SK-N-SH (cell line): ENCODE results near the gene GABRG3. TPM values are rescaled to one million over a fixed set of nuclear protein-coding genes. Genes with fewer than 3 reads are reported as not detected.

ENCODE experiments used
- CTCF ChIA-PET: fragments of 300-600, 350-600 bp; formaldehyde crosslinking; extraction: SDS; loops from one replicate; lab custom pipeline; 2021; lab: Yijun Ruan, JAX
- POLR2A ChIA-PET: fragments of 350-600 bp; sonication (Branson Sonifier 250); formaldehyde crosslinking; extraction: SDS; loops from one replicate; lab custom pipeline; 2020; ENCODE audit warnings: antibody characterized with exemption, inconsistent platforms; lab: Yijun Ruan, JAX
- DNase-seq: peaks from one replicate; pipeline ENCODE4 v3.0.0; 2012
- H2AFZ ChIP-seq: fragments of 200-600 bp; sonication (generic); 2 replicates; pipeline ENCODE4 v1.8.1; 2016; ENCODE audit warnings: antibody characterized with exemption, mild to moderate bottlenecking, low read depth
- H3F3A ChIP-seq: fragments of 200-600 bp; sonication (generic); replicated peaks from 2 replicates; pipeline ENCODE3; 2016; ENCODE audit warnings: antibody characterized with exemption, mild to moderate bottlenecking; ENCODE audit not compliant: insufficient read depth
- H3K27ac ChIP-seq, 2 experiments: fragments of 200-500 bp in 1 of 2; fragments of 200-600 bp in 1 of 2; sonication (Bioruptor generic) in 1 of 2; sonication (generic), shearing (Covaris generic) in 1 of 2; 2 replicates each; pipeline versions ENCODE4 v1.5.1 to v1.6.1; 2014 to 2016; ENCODE audit warnings: low read depth in 2 of 2, inconsistent platforms in 1 of 2, low read length in 1 of 2, mild to moderate bottlenecking in 1 of 2, mixed read lengths in 1 of 2
- H3K27me3 ChIP-seq: fragments of 200-600 bp; sonication (generic), shearing (Covaris generic); 2 replicates; pipeline ENCODE4 v1.6.1; 2016; ENCODE audit warnings: mixed run types; ENCODE audit not compliant: insufficient read depth
- H3K36me3 ChIP-seq, 2 experiments: fragments of 200-500 bp in 1 of 2; fragments of 200-600 bp in 1 of 2; sonication (Bioruptor generic) in 1 of 2; sonication (generic) in 1 of 2; replicated peaks in 1 of 2; 2 replicates each; pipeline versions ENCODE3 to v1.5.1; 2014 to 2016; ENCODE audit warnings: low read length in 1 of 2, mild to moderate bottlenecking in 1 of 2; ENCODE audit not compliant: insufficient read depth in 2 of 2, control insufficient read depth in 1 of 2
- H3K4me1 ChIP-seq, 2 experiments: fragments of 200-500 bp in 1 of 2; fragments of 200-600 bp in 1 of 2; sonication (Bioruptor generic) in 1 of 2; sonication (generic), shearing (Covaris generic) in 1 of 2; 2 replicates each; pipeline versions ENCODE4 v1.5.1 to v1.6.1; 2014 to 2016; ENCODE audit warnings: low read depth in 1 of 2, low read length in 1 of 2, mixed run types in 1 of 2; ENCODE audit not compliant: insufficient read depth in 2 of 2, control insufficient read depth in 1 of 2
- H3K4me2 ChIP-seq: fragments of 200-600 bp; sonication (generic), shearing (Covaris generic); 2 replicates; pipeline ENCODE4 v1.6.1; 2017; ENCODE audit warnings: mixed run types
- H3K4me3 ChIP-seq, 2 experiments: fragments of 200-500 bp in 1 of 2; fragments of 200-600 bp in 1 of 2; sonication (Bioruptor generic) in 1 of 2; sonication (generic), shearing (Covaris generic) in 1 of 2; 2 replicates each; pipeline versions ENCODE4 v1.5.1 to v1.8.1; 2014 to 2016; ENCODE audit warnings: low read depth in 2 of 2, inconsistent platforms in 1 of 2, low read length in 1 of 2, mild to moderate bottlenecking in 1 of 2, mixed read lengths in 1 of 2, moderate library complexity in 1 of 2
- H3K79me2 ChIP-seq: fragments of 200-600 bp; sonication (generic); 2 replicates; pipeline ENCODE4 v1.8.1; 2017; ENCODE audit warnings: mild to moderate bottlenecking; ENCODE audit not compliant: insufficient read depth
- H3K9ac ChIP-seq: fragments of 200-600 bp; sonication (generic); 2 replicates; pipeline ENCODE4 v1.6.1; 2017; ENCODE audit warnings: mixed run types
- H3K9me2 ChIP-seq: fragments of 200-600 bp; sonication (generic); 2 replicates; pipeline ENCODE4 v1.6.1; 2017; ENCODE audit warnings: mixed run types
- H3K9me3 ChIP-seq: fragments of 200-600 bp; sonication (generic); 2 replicates; pipeline ENCODE4 v1.6.1; 2017; ENCODE audit warnings: mixed run types, mild to moderate bottlenecking, moderate library complexity
- H4K20me1 ChIP-seq: fragments of 200-600 bp; sonication (generic); 2 replicates; pipeline ENCODE4 v1.6.1; 2017; ENCODE audit warnings: mild to moderate bottlenecking, mixed run types; ENCODE audit not compliant: insufficient read depth
- CHD2 ChIP-seq: fragments of 150-350 bp; IDR thresholded peaks from 2 replicates; pipeline ENCODE4 v1.6.1; 2018; ENCODE audit warnings: low read length; ENCODE audit not compliant: partially characterized antibody
- CTCF ChIP-seq: fragments of 200-600 bp; sonication (generic); IDR thresholded peaks from 2 replicates; pipeline ENCODE4 v1.6.1; 2017; ENCODE audit warnings: antibody characterized with exemption, mild to moderate bottlenecking, moderate library complexity
- ELF1 ChIP-seq: IDR thresholded peaks from 2 replicates; pipeline ENCODE4 v1.4.0; 2012
- FOSL2 ChIP-seq: IDR thresholded peaks from 2 replicates; pipeline ENCODE4 v1.4.0; 2012; ENCODE audit warnings: low read depth, mild to moderate bottlenecking, moderate library complexity, borderline replicate concordance
- FOXM1 ChIP-seq: IDR thresholded peaks from 2 replicates; pipeline ENCODE4 v1.4.0; 2012; ENCODE audit warnings: low read depth, mild to moderate bottlenecking
- GABPA ChIP-seq: IDR thresholded peaks from 2 replicates; pipeline ENCODE4 v1.4.0; 2012; ENCODE audit warnings: low read depth, mild to moderate bottlenecking
- GATA2 ChIP-seq: sonication (generic); formaldehyde crosslinking; IDR thresholded peaks from 2 replicates; pipeline ENCODE4 v1.5.0; 2020; ENCODE audit warnings: mild to moderate bottlenecking, missing genetic modification reagents
- JUND ChIP-seq: IDR thresholded peaks from 2 replicates; pipeline ENCODE4 v1.4.0; 2012
- NFIC ChIP-seq: IDR thresholded peaks from 2 replicates; pipeline ENCODE4 v1.4.0; 2012; ENCODE audit warnings: borderline replicate concordance
- PBX3 ChIP-seq: IDR thresholded peaks from 2 replicates; pipeline ENCODE4; 2012
- RAD21 ChIP-seq: IDR thresholded peaks from 2 replicates; pipeline ENCODE4 v1.6.1; 2012; ENCODE audit warnings: mild to moderate bottlenecking, low read length
- RCOR1 ChIP-seq: fragments of 150-350 bp; IDR thresholded peaks from 2 replicates; pipeline ENCODE4 v1.6.1; 2017; ENCODE audit warnings: antibody characterized with exemption, low read length
- REST ChIP-seq: IDR thresholded peaks from 2 replicates; pipeline ENCODE4 v1.6.1; 2012; ENCODE audit warnings: mild to moderate bottlenecking, low read depth, low read length, moderate library complexity
- RFX5 ChIP-seq: IDR thresholded peaks from 2 replicates; pipeline ENCODE4 v1.6.1; 2012; ENCODE audit warnings: mild to moderate bottlenecking, improper control_type of control experiment, low read length
- RXRA ChIP-seq: IDR thresholded peaks from 2 replicates; pipeline ENCODE4 v1.4.0; 2012; ENCODE audit warnings: low read depth, mild to moderate bottlenecking, borderline replicate concordance
- SIN3A ChIP-seq: IDR thresholded peaks from 2 replicates; pipeline ENCODE4 v1.6.1; 2012; ENCODE audit warnings: low read depth, mild to moderate bottlenecking, low read length, moderate library complexity, borderline replicate concordance
- SMC3 ChIP-seq: IDR thresholded peaks from 2 replicates; pipeline ENCODE4 v1.6.1; 2012; ENCODE audit warnings: low read depth, low read length, improper control_type of control experiment
- USF1 ChIP-seq: IDR thresholded peaks from 2 replicates; pipeline ENCODE4 v1.4.0; 2012; ENCODE audit warnings: low read depth, borderline replicate concordance
- USF2 ChIP-seq: fragments of 150-350 bp; IDR thresholded peaks from 2 replicates; pipeline ENCODE4 v1.6.1; 2017; ENCODE audit warnings: antibody characterized with exemption, low read length, low read depth, borderline replicate concordance
- YY1 ChIP-seq: IDR thresholded peaks from 2 replicates; pipeline ENCODE4 v1.4.0; 2012; ENCODE audit warnings: low read depth, mild to moderate bottlenecking
- WGBS: methylation state at CpG from one replicate; pipeline ENCODE4 v1.1.6; 2017; ENCODE audit warnings: low lambda C conversion rate; 5-methylcytosine and 5-hydroxymethylcytosine counted together
- polyA plus RNA-seq, 3 experiments: library from polyadenylated mRNA; depleted of rRNA; stranded (reverse); fragments of >200 nt; gene quantifications; 2 replicates each; pipeline ENCODE4 v1.2.3, GENCODE V29; 2012

The GABRG3 gene
- polyA plus RNA-seq, 1 of the 3 experiments (the other 2 are of a cell fraction), result not detected

GRCh38 chr15:26926081-26926480 is 44.9 kb upstream of the GABRG3 start:
- Histone ChIP-seq H4K20me1 (no peaks in the 10 kb centered on the region), H3K9ac (no peak overlapping the region), H3K9me3 (no peaks in the 10 kb centered on the region), H2AFZ (no peak overlapping the region), H3K4me1 (no peaks in the 10 kb centered on the region), H3K27ac (no peak overlapping the region), H3K9me2 (no peaks in the 10 kb centered on the region), H3K79me2 (no peaks in the 10 kb centered on the region), H3K36me3 (peaks cover 0 to 3% of the 10 kb centered on the region in 2 experiments), H3F3A (no peaks in the 10 kb centered on the region), H3K4me2 (no peak overlapping the region), H3K27me3 (no peaks in the 10 kb centered on the region), H3K4me3 (no peak overlapping the region)
- 13% methylated on average over 2 of the region's 2 CpGs for WGBS
- DNase-seq, result no peak
- ChIA-PET POLR2A (no interaction called here), CTCF (no interaction called here)
- no peak for TF ChIP-seq RFX5
- no peak for TF ChIP-seq SMC3
- TF ChIP-seq FOSL2, result no peak
- TF ChIP-seq PBX3, result no peak
- TF ChIP-seq YY1, result no peak
- no peak for TF ChIP-seq REST
- TF ChIP-seq RCOR1, result no peak
- TF ChIP-seq CTCF, result no peak
- no peak for TF ChIP-seq RAD21
- TF ChIP-seq SIN3A, result no peak
- TF ChIP-seq USF2, result no peak
- TF ChIP-seq FOXM1, result no peak
- TF ChIP-seq JUND, result no peak
- no peak for TF ChIP-seq GABPA
- TF ChIP-seq GATA2, result no peak
- TF ChIP-seq RXRA, result no peak
- no peak for TF ChIP-seq NFIC
- TF ChIP-seq CHD2, result no peak
- no peak for TF ChIP-seq ELF1
- no peak for TF ChIP-seq USF1
